GM19043 (cell line): ENCODE results near the gene LRRC19.

Experiments
- ATAC-seq: cut with Tn5 transposase; IDR thresholded peaks from one replicate; pipeline ENCODE4 v1.9.1; 2021; ENCODE audit warnings: low read depth; ENCODE audit not compliant: unreplicated experiment

LRRC19 gene, protein sequence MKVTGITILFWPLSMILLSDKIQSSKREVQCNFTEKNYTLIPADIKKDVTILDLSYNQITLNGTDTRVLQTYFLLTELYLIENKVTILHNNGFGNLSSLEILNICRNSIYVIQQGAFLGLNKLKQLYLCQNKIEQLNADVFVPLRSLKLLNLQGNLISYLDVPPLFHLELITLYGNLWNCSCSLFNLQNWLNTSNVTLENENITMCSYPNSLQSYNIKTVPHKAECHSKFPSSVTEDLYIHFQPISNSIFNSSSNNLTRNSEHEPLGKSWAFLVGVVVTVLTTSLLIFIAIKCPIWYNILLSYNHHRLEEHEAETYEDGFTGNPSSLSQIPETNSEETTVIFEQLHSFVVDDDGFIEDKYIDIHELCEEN

DNA sequence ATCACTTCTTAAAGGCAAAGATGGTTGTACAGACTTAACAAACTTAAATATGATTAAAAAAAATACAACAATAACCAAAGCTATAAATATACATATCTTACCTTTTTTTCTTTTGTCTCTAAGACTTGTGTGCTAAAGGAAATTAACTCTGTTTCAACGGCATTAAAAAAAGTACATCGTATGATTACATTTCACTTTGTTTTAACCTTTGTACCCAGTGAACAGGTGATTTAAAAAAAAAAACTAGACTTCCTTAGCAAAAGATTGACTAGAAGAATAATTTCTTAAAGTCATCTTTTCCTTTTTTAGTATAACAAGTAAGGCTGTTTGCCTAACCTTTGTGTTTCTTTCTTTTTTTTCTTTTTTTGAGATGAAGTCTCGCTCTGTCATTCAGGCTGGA, at the start of gene LRRC19:
Gene LRRC19 (minus strand): TSS at position 182 of the 400 bp plus-strand sequence. CDS start 5,978 bp downstream, outside the sequence.
- ATAC-seq = no peak

DNA sequence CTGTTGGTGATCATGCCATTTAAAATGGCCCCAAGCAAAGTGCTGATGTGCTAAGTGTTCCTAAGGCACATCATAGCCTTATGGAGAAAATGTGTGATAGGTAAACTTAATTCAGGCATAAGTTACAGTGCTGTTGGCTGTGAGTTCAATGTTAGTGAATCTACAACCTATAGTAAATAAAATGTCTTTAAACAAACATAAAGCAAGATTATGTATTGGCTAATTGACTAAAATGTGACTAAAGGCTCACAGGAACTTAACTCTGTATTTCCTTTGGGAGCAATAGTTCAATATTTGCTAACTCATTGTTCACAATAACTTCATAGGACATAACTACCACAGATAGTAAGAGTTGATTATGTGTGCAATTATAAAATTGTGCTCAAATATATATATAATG, 49.4 kb upstream of the LRRC19 start:
- no peak for ATAC-seq

DNA sequence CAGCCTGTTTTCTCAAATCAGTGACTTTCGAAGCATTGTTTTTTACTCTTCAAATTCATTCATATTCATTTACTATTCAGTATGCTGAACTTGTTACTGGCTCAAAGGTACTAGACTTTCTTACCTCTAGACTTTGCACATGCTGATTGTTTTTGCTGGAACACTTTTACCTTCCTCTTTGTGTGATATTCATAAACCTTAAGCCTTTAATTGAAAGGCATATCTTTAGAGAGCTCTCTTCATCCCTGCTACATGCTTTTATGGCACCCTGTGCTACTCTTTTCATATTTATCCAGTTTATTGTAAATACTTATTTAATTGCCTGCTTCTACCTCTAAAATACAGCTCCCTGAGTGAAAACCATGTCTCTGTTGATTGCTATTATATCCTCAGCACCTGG, 48.7 kb upstream of the LRRC19 start:
- no peak for ATAC-seq

DNA sequence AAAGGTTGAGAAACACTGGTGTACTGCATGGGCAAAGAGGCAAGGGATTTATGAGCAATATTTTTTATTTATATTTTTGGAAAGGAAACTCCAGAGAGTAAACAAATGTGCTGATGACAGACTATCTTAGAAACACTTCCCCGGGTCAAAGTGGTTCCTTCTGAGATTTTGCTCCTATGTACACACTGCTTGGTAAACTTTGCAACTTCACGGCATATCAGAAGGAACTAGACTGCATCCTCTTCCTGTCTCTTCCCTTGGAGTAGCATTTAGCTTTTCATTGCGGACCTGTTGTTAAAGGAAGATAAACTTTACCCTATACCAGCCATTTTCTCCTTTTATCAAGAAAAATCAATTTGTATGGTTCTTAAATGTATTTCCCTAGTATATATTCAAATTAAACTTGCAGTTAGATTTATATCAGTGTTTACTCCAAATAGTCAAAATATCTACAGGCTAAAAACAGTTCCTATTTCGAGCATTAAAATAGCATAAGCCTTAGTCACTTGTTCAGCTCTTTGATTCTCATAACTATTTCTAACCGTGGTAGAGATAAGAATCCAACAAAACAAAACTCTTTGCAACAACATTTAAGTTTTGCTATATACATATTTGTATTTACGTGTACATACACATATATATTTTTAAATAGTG, 48.0 kb upstream of the LRRC19 start:
- ATAC-seq = no peak

DNA sequence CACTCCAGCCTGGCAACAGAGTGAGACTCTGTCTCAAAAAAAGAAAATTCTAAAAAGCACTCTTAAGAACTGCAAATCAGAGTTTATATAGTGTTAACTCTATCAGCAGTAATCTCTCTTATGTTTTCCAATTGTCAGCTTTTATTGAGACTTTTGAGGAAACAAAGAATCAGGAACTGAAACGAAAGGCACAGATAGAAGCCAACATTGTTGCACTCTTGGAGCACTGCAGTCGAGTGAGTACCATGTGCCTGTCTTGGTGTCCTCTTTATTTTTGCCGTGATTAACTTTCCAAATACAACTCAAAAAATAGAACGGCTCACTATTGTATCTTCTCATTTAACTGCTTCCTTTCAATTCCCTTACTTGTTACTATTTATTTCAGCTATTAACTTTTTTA, 41.7 kb upstream of the LRRC19 start:
- ATAC-seq = no peak

DNA sequence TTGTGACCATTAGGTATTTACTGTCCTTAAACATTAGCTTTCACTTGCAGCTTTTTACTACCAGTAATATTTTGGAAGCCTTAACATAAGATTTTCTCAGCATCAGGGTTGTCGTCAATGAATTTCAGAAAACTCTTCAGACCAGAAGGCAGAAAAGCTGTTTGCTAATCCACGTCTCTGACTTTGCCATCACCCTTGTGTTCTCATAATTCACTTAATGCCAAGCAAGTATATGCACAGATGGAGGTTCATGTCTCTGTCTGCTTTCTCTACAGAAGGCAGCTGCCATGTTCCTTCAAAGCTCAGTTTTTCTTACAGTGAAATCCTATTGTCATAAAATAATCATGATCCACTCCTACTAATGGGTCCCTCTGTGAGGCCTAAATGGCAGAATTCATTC, 37.7 kb upstream of the LRRC19 start:
- no peak for ATAC-seq

DNA sequence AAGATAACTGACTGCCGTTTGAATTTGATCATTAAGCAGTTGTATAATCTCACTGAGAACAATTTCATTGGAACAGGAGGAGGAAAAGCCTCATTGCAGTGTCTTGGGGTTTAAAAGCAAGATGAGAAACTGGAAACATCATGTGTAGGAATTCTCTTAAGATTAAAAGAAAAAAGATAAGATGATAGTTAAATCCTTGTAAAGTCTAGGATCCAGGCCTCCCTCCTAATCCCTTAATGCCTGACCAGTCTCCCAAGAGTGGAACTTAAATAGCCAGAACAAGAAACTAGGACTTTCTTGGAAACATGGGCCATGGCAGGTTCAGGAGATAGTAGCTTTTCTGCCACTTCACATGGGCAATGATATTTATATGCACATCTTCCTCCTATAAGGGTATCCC, 37.0 kb upstream of the LRRC19 start:
- ATAC-seq = no peak

DNA sequence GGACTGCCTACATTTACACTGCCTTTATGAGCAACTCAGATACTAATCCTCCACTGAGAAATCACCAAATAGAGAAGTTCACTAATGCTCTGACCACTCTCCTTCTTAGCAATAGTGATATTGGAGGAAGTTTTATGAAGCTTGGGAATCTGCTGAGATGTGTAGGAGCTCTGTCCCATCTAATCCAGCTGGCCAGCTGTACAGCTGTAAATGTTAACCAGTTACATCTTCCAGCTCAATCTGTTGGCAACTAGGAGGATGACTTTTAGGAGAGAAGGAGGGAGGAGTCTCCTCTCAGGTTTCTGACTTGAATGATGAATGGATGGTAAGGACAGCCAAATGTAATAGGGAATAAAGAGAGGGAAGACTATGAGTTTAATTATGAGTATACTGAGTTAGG, 36.3 kb upstream of the LRRC19 start:
- no peak for ATAC-seq

DNA sequence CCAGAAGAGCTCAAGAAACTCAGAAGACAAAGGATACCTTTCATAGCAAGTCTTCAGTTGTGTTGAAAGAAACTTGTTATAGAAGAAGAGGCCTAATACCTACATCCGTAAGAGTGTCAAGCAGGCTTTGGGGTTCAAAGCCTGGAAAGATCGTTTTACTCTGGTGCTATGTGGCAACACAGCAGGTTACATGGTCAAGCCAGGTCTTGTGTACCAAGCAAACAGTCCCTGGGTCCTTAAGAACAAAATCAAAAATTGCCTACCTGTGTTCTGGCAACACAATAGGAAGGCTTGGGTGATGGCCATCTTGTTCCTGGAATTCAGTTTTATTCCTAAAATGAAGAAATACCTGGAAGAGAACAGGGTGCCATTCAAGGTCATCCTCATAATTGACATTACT, 32.0 kb upstream of the LRRC19 start:
- no peak for ATAC-seq

DNA sequence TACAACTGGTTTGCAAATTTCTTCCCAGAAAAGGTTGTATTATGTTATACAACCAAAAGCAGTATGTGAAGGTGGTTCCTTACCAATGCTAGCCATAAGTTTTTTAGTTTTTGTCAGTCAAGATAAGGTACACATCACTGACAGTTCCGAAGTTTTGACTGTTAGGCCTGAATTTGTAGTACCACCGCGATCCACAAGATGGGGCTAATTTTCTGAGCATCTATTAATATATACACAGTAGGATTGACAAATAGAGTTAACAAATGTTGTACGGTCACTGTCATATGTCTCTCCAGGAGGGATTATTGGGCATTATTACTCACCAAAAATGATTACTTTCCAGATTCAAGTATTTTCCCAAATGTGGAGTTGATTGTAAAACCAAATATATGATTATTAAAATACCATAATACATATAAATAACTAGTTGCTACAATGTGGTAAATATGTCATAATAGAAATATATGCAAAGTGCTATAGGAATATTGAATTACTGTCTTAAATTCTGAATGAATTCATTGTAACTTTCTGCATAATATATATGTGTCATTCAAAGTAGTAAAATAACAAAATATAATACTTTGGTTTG, 28.4 kb upstream of the LRRC19 start:
- ATAC-seq = peak; percentile 83

DNA sequence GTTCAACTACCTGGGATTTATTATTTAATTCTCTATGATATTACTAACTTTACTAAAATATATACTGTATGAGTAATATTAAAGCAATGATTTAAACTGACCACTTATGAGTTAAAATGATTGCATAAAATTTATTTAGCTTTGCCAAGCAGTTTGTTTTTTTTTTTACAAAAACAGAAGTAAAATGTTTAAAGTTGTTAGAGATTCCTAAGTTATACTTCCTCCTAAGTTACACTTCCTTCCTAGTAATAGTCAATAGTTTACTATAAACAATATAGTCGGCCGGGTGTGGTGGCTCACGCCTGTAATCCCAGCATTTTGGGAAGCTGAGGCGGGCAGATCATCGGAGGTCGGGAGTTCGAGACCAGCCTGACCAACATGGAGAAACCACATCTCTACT, 23.7 kb upstream of the LRRC19 start:
- no peak for ATAC-seq

DNA sequence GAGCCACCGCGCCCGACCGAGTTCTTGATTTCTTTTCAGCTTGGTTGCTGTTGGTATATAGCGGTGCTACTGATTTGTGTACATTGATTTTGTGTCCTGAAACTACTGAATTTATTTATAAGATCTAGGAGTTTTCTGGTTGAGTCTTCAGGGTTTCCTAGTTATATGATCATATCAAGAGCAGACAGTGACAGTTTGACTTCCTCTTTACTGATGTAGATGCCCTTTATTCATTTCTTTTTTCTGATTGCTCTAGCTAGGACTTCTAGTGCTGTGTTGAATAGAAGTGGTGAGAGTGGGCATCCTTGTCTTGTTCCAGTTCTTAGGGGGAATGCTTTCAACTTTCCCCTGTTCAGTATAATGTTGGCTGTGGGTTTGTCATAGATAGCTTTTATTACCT, 17.4 kb upstream of the LRRC19 start:
- no peak for ATAC-seq

DNA sequence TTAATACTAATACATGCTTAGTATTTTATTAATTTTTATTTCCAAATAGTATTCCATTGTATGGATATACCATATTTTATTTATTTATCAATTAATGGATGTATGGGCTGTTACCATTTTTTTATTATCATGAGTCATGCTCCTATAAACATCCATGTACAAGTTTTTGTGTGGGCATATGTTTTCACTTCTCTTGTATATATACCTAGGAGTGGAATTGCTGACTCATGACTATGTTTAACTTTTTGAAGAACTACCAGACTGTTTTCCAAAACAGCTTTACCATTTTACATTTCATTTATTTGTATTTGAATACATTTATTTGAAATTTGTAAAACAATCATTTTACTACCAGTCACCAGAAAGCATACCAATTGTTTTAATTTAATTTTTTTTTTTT, 14.1 kb upstream of the LRRC19 start:
- ATAC-seq = no peak

DNA sequence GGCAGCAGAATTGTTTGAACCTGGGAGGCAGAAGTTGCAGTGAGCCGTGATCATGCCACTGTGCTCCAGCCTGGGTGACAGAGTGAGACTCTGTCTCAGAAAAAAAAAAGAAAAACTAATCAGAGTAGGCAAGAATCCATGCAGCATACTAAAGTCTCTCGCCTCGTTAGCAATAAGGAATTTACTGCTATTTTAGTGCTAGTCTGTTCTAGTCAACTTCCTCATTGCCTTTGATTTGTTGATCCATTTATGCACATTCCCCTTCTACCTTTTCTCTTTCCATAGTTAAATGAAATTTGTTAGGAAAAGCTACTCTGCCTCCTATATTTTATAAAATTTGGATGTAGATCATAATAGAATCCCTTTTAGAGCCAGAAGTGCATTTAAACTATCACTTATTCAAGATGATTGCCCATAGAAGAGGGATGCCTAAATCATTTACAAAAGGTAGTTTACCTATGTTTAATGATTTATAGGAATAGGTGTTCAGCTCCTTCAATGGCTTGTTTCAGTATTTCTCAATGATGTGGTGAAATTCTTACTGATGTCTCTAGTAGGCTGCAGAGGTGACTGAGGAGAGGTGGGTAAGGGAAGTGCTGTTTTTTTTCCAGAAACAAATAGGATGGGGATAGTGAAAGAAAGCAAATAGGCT, 1.9 kb downstream of the LRRC19 start:
- no peak for ATAC-seq

DNA sequence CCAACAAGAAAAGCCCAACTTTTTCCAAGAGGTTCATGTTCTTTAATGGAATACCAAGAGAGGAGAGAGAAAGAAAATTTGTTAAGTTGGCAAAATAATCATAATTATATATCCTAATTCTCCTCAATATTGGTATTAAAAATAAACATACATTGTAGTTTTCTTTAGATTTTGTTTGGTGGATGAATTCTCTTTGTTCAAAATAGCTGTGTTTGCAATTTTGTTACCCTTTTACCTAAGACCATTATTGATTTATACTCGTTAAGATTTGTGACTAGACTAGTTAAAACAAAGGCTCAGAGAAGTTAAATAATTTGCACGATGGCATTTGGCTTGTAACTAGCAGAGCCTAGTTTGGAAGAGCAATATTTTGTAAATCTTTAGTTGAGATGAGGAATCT, 9.7 kb downstream of the LRRC19 start:
- ATAC-seq = no peak

DNA sequence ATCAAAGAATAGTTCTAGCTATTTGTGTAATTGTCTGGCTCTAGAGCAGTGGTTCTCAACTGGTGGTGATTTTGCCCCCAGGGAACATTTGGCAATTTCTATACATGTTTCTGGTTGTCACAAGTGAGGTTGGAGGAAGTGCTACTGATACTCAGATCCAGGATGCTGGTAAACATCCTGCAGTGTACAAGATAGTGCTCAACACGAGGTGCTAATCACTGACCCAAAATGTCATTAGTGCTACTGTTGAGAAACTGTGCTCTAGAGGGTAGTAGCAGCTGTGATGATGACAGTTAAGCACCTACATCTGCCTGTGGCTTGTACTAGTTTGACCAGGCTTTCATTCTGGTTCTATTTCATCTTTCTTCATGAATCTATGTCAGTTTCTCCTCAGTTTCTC, 22.1 kb downstream of the LRRC19 start:
- peak; percentile 91 for ATAC-seq

DNA sequence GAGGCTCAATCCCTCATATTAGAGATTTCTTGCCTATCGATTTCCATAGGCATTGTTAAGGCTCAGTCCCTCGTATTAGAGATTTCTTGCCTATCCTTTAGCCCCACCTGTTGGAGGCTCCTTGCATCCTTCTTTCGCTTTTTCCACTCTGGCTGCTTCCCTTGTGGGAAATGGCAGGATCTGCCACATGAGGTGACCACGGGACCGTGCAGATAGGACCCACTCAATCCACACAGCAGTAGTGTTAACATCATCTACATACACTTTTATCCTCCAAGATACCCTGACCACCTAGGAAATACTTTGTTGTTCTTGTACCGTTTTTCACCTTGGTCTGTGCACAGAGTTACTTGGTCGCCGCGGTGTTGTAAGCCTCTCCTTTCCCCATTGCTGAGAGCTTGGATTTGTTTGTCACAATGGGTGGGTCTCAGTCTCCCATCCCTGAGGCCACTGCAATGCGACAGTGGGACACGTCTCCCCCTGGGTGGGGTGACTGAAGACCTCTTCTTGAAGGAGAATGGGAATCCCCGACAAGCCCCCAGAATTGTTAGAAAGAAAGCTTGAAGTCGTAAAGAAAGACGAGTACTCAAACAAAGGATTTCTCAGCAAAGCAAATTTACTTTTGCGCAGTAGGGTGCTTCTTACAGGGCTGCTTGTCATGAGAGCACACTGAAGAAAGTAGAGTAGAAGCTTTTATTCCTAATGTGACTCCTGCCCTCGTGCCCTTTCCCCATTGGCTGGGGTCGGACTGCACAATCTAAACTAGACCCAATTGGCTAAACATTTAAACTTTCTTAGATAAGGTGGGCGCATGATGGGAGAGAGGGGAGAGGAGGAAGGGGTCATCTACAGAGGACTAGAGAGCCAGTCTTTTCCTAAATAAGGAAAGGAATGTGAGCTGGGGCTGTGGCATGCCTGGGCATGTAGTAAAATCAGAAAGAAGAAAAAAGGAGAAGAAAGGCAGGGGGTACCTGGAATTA, 29.5 kb downstream of the LRRC19 start:
- no peak for ATAC-seq

DNA sequence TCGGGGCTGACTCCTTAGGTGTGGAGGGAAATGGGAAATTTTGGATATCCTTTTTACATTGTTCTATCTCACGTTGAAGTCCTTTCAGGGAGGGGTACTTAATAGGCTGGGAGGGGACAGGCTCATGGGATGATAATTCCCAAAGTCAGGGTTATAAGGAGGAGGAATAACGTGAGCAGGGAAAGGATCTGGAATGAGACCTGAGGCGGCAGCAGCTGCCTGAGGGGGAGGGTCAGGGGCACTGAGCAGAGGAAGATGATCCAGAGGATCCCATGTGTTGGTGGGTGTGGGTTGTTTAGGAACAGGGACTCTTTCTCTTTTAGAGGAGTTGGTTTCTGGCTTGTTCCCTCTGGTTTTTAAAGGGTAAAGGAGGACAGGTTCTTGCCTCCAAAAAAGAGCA, 30.5 kb downstream of the LRRC19 start:
- ATAC-seq = no peak

DNA sequence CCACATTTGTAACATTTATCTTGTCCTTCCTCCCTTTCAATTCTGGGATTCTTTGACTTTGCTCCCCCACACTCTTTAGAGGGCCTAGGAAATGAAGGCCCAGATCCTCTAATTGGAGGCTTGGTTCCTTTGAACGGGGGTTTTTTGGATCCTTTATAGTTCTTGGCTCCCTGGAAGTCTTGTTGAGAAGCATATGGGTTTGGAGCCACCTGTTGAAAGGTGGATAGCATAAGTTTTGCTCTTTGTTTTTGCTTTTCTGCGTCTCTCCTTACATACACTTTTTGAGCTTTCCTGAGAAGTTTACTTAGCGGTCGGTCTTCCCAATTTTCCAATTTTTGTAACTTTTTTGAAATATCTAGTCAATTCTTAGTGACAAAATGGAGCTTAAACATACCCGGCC, 31.5 kb downstream of the LRRC19 start:
- no peak for ATAC-seq

DNA sequence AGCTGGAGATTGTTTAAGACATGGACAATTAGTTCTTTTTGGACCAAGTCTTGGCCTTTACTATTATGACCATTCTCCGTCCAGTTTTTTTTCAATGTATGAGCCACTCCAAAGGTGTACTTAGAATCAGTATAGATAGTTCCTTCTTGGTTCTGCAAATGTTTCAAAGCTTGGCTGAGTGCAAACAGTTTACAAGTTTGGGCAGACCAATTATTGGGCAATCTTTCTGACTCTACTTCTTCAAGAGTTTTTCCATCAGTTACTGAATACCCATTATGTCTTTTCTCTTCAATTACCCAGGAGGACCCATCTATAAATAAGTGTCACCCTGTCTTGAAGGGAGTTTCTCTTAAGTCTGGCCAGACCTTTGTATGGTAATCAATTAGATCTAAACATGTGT, 33.8 kb downstream of the LRRC19 start:
- ATAC-seq = no peak
